Endothelial cell of umbilical vein (primary cell): ENCODE measurements around the gene GCGR.

Experiments used
- CTCF ChIP-seq, 2 donors: IDR thresholded peaks; 1 replicate in 1 of 2; 2 replicates in 1 of 2; pipeline ENCODE4 v1.5.1; 2011; ENCODE audit warnings: low read length in 2 of 2, mild to moderate bottlenecking in 2 of 2, moderate library complexity in 2 of 2, control low read depth in 1 of 2, inconsistent platforms in 1 of 2, low read depth in 1 of 2; ENCODE audit not compliant: insufficient read depth in 1 of 2; ENCODE audit errors: extremely low read depth in 1 of 2
- POLR2A ChIP-seq: IDR thresholded peaks from 2 replicates; pipeline ENCODE4 v1.6.1; 2012; ENCODE audit warnings: low read depth, mild to moderate bottlenecking, control low read depth, low read length

- no peak for TF ChIP-seq POLR2A
- TF ChIP-seq CTCF (IDR thresholded peaks at IDR 0.05; ENCODE audit: extremely low read depth in 1 of 2, insufficient read depth in 1 of 2, low read depth in 1 of 2, low read length in 2 of 2): no peak
Measured at GRCh38 chr17:81842378-81842724, 38.4 kb downstream of the GCGR start.
